ENCODE data around the gene TSPOAP1. TPM values are rescaled to one million over a fixed set of nuclear protein-coding genes. Genes with fewer than 3 reads are reported as not detected.
A peak's percentile ranks its signal among the peaks of the same experiment; 100 is the strongest.

Gene TSPOAP1
- polyA plus RNA-seq, 1 of the 3 experiments (the other 2 are of a cell fraction), result 0.79 TPM

- Histone ChIP-seq H3K36me3 (replicated peaks in 1 of 2; ENCODE audit: control insufficient read depth in 1 of 2, insufficient read depth in 2 of 2, low read length in 1 of 2) (no peaks in the 10 kb centered on the region), H3K4me2 (no peak within 1 kb of the TSS), H3K4me1 (ENCODE audit: control insufficient read depth in 1 of 2, insufficient read depth in 2 of 2, low read depth in 1 of 2, low read length in 1 of 2) (no peaks in the 10 kb centered on the region; a peak in 1 of 4 replicates), H3K79me2 (ENCODE audit: insufficient read depth) (no peaks in the 10 kb centered on the region), H3K27me3 (ENCODE audit: insufficient read depth) (peaks cover 33% of the 10 kb centered on the region; the same call in 1 of the 2 replicates), H3F3A (replicated peaks; ENCODE audit: insufficient read depth) (no peaks in the 10 kb centered on the region), H3K9ac (no peak within 1 kb of the TSS), H3K27ac (ENCODE audit: low read depth in 2 of 2, low read length in 1 of 2) (no peak within 1 kb of the TSS), H2AFZ (ENCODE audit: low read depth) (no peak within 1 kb of the TSS), H3K9me2 (no peaks in the 10 kb centered on the region), H3K4me3 (ENCODE audit: low read depth in 2 of 2, low read length in 1 of 2) (no peak within 1 kb of the TSS), H4K20me1 (ENCODE audit: insufficient read depth) (no peaks in the 10 kb centered on the region), H3K9me3 (no peaks in the 10 kb centered on the region)
- POLR2A ChIA-PET, result no interaction called here
- DNase-seq, result peak; percentile 20
- 46% methylated on average over 5 of the region's 5 CpGs for WGBS (ENCODE audit: low lambda C conversion rate)
- CTCF ChIA-PET, result interaction anchor here (0.7 to 2.7 kb wide), 4 partner anchors 10 to 398 kb away, joined by 3 to 8 read pairs (median 5); partner anchors contain the start of gene RNF43
- no peak for TF ChIP-seq PBX3 (IDR thresholded peaks at IDR 0.05)
- no peak for TF ChIP-seq RCOR1 (IDR thresholded peaks at IDR 0.05; ENCODE audit: low read length)
- no peak for TF ChIP-seq TAF1 (IDR thresholded peaks at IDR 0.05; ENCODE audit: borderline replicate concordance, low read depth, low read length)
Observed at GRCh38 chr17:58280480-58281217, 47.9 kb downstream of the TSPOAP1 start, which contains the start of gene MPO. MPO (minus strand) TSS chr17:58280935; CDS start chr17:58280758, 177 bp downstream.

- no peaks in the 10 kb centered on the region; a peak in 1 of 4 replicates for H3K4me1 ChIP-seq (ENCODE audit: control insufficient read depth in 1 of 2, insufficient read depth in 2 of 2, low read depth in 1 of 2, low read length in 1 of 2)
- H3K4me2 ChIP-seq, result no peak overlapping the region
- H3F3A ChIP-seq (replicated peaks; ENCODE audit: insufficient read depth), result no peaks in the 10 kb centered on the region
- TF ChIP-seq USF1 (IDR thresholded peaks at IDR 0.05; ENCODE audit: borderline replicate concordance, low read depth) (no peak), NFIC (IDR thresholded peaks at IDR 0.05; ENCODE audit: borderline replicate concordance) (no peak), EP300 (IDR thresholded peaks at IDR 0.05; ENCODE audit: borderline replicate concordance in 1 of 2, low read depth in 1 of 2, low read length in 1 of 2) (no peak), CTCF (IDR thresholded peaks at IDR 0.05) (no peak)
- 57% methylated on average over 16 of the region's 16 CpGs for WGBS (ENCODE audit: low lambda C conversion rate)
- no peak overlapping the region for H3K27ac ChIP-seq (ENCODE audit: low read depth in 2 of 2, low read length in 1 of 2)
- H3K9me3 ChIP-seq, result no peaks in the 10 kb centered on the region
- no peak overlapping the region for H2AFZ ChIP-seq (ENCODE audit: low read depth)
- H3K36me3 ChIP-seq (replicated peaks in 1 of 2; ENCODE audit: control insufficient read depth in 1 of 2, insufficient read depth in 2 of 2, low read length in 1 of 2), result no peaks in the 10 kb centered on the region
- DNase-seq, result peak; percentile 35
- CTCF ChIA-PET, result interaction anchor here (0.7 to 2.7 kb wide), 8 partner anchors 9 to 399 kb away, joined by 3 to 8 read pairs (median 3); partner anchors contain the start of gene RNF43
- H4K20me1 ChIP-seq (ENCODE audit: insufficient read depth), result no peaks in the 10 kb centered on the region
- no peak overlapping the region for H3K4me3 ChIP-seq (ENCODE audit: low read depth in 2 of 2, low read length in 1 of 2)
- H3K79me2 ChIP-seq (ENCODE audit: insufficient read depth), result no peaks in the 10 kb centered on the region
- H3K27me3 ChIP-seq (ENCODE audit: insufficient read depth), result peaks cover 32% of the 10 kb centered on the region
- POLR2A ChIA-PET, result no interaction called here
- H3K9ac ChIP-seq, result no peak overlapping the region
- H3K9me2 ChIP-seq, result no peaks in the 10 kb centered on the region
Observed at GRCh38 chr17:58279736-58280479, 48.7 kb downstream of the TSPOAP1 start.

Measured in SK-N-SH (cell line).